ENCODE results near the gene DPH3. TPM values are rescaled to one million over a fixed set of nuclear protein-coding genes. Genes with fewer than 3 reads are reported as not detected.

The DPH3 gene
- total RNA-seq, 1 experiment from 2014 or later = 27.8 TPM

DNA sequence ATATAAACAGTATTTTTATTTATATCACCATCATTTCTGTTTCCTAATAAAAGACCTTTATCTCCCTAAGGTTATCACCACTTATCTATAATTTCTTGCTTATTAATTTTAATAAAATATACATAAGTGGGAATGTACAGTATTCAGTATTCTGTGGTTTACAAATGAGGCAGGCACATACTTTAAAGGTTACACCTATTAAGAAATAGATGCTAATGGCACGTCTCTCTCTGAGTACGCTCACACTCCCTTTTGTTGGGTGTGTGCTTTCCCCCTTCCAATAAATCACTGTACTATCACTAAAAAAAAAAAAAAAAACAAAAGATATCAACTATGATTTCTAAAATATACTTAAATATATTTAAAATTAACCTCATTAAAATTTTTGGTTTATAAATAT lies 9.1 kb upstream of the DPH3 start:
- POLR2A ChIA-PET = no interaction called here
- peaks cover 46% of the 10 kb centered on the region for H3K36me3 Mint-ChIP-seq
- no peaks in the 10 kb centered on the region for H3K4me1 Mint-ChIP-seq
- CTCF ChIA-PET = no interaction called here
- TF ChIP-seq JUN (CRISPR knock-in tag; IDR thresholded peaks at IDR 0.05) = no peak
- TF ChIP-seq, protein P1, sequence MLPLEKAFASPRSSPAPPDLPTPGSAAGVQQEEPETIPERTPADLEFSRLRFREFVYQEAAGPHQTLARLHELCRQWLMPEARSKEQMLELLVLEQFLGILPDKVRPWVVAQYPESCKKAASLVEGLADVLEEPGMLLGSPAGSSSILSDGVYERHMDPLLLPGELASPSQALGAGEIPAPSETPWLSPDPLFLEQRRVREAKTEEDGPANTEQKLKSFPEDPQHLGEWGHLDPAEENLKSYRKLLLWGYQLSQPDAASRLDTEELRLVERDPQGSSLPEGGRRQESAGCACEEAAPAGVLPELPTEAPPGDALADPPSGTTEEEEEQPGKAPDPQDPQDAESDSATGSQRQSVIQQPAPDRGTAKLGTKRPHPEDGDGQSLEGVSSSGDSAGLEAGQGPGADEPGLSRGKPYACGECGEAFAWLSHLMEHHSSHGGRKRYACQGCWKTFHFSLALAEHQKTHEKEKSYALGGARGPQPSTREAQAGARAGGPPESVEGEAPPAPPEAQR (CRISPR knock-in tag; IDR thresholded peaks at IDR 0.05) = no peak
- TF ChIP-seq, protein P2, sequence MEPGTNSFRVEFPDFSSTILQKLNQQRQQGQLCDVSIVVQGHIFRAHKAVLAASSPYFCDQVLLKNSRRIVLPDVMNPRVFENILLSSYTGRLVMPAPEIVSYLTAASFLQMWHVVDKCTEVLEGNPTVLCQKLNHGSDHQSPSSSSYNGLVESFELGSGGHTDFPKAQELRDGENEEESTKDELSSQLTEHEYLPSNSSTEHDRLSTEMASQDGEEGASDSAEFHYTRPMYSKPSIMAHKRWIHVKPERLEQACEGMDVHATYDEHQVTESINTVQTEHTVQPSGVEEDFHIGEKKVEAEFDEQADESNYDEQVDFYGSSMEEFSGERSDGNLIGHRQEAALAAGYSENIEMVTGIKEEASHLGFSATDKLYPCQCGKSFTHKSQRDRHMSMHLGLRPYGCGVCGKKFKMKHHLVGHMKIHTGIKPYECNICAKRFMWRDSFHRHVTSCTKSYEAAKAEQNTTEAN (CRISPR knock-in tag; IDR thresholded peaks at IDR 0.05) = no peak
- TF ChIP-seq KAT7 (CRISPR knock-in tag; IDR thresholded peaks at IDR 0.05; ENCODE audit: borderline replicate concordance) = no peak
- TF ChIP-seq NFATC4 (CRISPR knock-in tag; IDR thresholded peaks at IDR 0.05) = no peak
- no peak for TF ChIP-seq ZNF263 (CRISPR knock-in tag; IDR thresholded peaks at IDR 0.05; ENCODE audit: low read depth)
- no peak for DNase-seq (ENCODE audit: low spot score)
- no peak overlapping the region for H3K27ac Mint-ChIP-seq
- no peaks in the 10 kb centered on the region for H3K9me3 Mint-ChIP-seq
- no peak overlapping the region for H3K4me3 Mint-ChIP-seq
- ATAC-seq = no peak
- no peaks in the 10 kb centered on the region for H3K27me3 Mint-ChIP-seq (ENCODE audit: low read depth)

DNA sequence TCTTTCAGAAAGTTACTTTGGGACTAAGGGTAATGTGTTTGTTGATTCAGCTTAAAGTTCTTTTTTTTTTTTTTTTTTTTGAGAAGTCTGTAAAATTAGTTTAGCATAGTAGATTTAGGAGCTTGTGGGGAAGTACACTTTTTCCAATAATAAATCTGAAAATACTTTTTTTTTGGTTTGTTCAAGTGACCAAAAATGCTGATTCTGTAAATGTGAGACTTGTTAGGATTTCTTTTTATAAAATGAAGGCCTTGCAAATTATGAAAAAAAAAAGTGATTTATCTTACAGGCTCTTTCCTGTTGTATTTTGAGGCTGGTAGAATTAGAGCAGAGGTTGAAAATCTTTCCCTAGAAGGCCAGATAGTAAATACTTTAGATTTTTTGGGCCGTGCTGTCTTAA lies 7.8 kb upstream of the DPH3 start:
- Mint-ChIP-seq H3K9me3 (no peaks in the 10 kb centered on the region), H3K36me3 (peaks cover 43% of the 10 kb centered on the region), H3K27ac (no peak overlapping the region), H3K27me3 (ENCODE audit: low read depth) (no peaks in the 10 kb centered on the region), H3K4me1 (no peaks in the 10 kb centered on the region), H3K4me3 (no peak overlapping the region)
- DNase-seq (ENCODE audit: low spot score) (no peak), ATAC-seq (no peak)
- POLR2A ChIA-PET = no interaction called here
- no peak for TF ChIP-seq ATF1 (CRISPR knock-in tag; IDR thresholded peaks at IDR 0.05)
- no peak for TF ChIP-seq ZNF317 (CRISPR knock-in tag; IDR thresholded peaks at IDR 0.05; ENCODE audit: borderline replicate concordance, low read depth)
- TF ChIP-seq TEAD4 (CRISPR knock-in tag; IDR thresholded peaks at IDR 0.05) = no peak
- TF ChIP-seq, protein P3, sequence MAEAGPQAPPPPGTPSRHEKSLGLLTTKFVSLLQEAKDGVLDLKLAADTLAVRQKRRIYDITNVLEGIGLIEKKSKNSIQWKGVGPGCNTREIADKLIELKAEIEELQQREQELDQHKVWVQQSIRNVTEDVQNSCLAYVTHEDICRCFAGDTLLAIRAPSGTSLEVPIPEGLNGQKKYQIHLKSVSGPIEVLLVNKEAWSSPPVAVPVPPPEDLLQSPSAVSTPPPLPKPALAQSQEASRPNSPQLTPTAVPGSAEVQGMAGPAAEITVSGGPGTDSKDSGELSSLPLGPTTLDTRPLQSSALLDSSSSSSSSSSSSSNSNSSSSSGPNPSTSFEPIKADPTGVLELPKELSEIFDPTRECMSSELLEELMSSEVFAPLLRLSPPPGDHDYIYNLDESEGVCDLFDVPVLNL (CRISPR knock-in tag; IDR thresholded peaks at IDR 0.05; ENCODE audit: borderline replicate concordance, low read depth) = no peak
- TF ChIP-seq, protein P4, sequence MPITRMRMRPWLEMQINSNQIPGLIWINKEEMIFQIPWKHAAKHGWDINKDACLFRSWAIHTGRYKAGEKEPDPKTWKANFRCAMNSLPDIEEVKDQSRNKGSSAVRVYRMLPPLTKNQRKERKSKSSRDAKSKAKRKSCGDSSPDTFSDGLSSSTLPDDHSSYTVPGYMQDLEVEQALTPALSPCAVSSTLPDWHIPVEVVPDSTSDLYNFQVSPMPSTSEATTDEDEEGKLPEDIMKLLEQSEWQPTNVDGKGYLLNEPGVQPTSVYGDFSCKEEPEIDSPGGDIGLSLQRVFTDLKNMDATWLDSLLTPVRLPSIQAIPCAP (CRISPR knock-in tag; IDR thresholded peaks at IDR 0.05) = no peak
- TF ChIP-seq RELA (CRISPR knock-in tag; IDR thresholded peaks at IDR 0.05; ENCODE audit: borderline replicate concordance) = no peak
- TF ChIP-seq ZNF423 (CRISPR knock-in tag; IDR thresholded peaks at IDR 0.05) = no peak
- TF ChIP-seq, protein P5, sequence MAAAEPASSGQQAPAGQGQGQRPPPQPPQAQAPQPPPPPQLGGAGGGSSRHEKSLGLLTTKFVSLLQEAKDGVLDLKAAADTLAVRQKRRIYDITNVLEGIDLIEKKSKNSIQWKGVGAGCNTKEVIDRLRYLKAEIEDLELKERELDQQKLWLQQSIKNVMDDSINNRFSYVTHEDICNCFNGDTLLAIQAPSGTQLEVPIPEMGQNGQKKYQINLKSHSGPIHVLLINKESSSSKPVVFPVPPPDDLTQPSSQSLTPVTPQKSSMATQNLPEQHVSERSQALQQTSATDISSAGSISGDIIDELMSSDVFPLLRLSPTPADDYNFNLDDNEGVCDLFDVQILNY (CRISPR knock-in tag; IDR thresholded peaks at IDR 0.05) = no peak
- TF ChIP-seq CREM (CRISPR knock-in tag; IDR thresholded peaks at IDR 0.05) = no peak
- no peak for TF ChIP-seq NR2C2 (CRISPR knock-in tag; IDR thresholded peaks at IDR 0.05)
- no peak for TF ChIP-seq ZNF219 (CRISPR knock-in tag; IDR thresholded peaks at IDR 0.05; ENCODE audit: borderline replicate concordance)
- TF ChIP-seq, protein P6, sequence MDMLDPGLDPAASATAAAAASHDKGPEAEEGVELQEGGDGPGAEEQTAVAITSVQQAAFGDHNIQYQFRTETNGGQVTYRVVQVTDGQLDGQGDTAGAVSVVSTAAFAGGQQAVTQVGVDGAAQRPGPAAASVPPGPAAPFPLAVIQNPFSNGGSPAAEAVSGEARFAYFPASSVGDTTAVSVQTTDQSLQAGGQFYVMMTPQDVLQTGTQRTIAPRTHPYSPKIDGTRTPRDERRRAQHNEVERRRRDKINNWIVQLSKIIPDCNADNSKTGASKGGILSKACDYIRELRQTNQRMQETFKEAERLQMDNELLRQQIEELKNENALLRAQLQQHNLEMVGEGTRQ (CRISPR knock-in tag; IDR thresholded peaks at IDR 0.05) = no peak
- TF ChIP-seq ZNF416 (CRISPR knock-in tag; IDR thresholded peaks at IDR 0.05) = no peak
- no peak for TF ChIP-seq SOX15 (CRISPR knock-in tag; IDR thresholded peaks at IDR 0.05)
- no peak for TF ChIP-seq ESRRA (CRISPR knock-in tag; IDR thresholded peaks at IDR 0.05; ENCODE audit: borderline replicate concordance)
- TF ChIP-seq GABPB1 (CRISPR knock-in tag; IDR thresholded peaks at IDR 0.05) = no peak
- CTCF ChIA-PET = interaction anchor here (0.6 to 1.0 kb wide), 2 partner anchors 18 to 95 kb away, joined by 3 to 4 read pairs; no protein-coding TSS in a partner anchor
